Measurements from ENCODE around the gene LTB.
"Not testable (repeated sequence)": the region's sequence is repeated elsewhere in the genome, so short reads cannot be mapped to it uniquely, and the experiment has no call there.

The LTB gene

GRCh38 chr6:31574106-31575061 lies 7.8 kb downstream of the LTB start:
- DNase-seq: no peak

DNA sequence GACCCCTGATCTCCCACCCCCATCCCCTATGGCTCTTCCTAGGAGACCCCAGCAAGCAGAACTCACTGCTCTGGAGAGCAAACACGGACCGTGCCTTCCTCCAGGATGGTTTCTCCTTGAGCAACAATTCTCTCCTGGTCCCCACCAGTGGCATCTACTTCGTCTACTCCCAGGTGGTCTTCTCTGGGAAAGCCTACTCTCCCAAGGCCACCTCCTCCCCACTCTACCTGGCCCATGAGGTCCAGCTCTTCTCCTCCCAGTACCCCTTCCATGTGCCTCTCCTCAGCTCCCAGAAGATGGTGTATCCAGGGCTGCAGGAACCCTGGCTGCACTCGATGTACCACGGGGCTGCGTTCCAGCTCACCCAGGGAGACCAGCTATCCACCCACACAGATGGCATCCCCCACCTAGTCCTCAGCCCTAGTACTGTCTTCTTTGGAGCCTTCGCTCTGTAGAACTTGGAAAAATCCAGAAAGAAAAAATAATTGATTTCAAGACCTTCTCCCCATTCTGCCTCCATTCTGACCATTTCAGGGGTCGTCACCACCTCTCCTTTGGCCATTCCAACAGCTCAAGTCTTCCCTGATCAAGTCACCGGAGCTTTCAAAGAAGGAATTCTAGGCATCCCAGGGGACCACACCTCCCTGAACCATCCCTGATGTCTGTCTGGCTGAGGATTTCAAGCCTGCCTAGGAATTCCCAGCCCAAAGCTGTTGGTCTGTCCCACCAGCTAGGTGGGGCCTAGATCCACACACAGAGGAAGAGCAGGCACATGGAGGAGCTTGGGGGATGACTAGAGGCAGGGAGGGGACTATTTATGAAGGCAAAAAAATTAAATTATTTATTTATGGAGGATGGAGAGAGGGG lies 8.8 kb downstream of the LTB start:
- DNase-seq: no peak

DNA sequence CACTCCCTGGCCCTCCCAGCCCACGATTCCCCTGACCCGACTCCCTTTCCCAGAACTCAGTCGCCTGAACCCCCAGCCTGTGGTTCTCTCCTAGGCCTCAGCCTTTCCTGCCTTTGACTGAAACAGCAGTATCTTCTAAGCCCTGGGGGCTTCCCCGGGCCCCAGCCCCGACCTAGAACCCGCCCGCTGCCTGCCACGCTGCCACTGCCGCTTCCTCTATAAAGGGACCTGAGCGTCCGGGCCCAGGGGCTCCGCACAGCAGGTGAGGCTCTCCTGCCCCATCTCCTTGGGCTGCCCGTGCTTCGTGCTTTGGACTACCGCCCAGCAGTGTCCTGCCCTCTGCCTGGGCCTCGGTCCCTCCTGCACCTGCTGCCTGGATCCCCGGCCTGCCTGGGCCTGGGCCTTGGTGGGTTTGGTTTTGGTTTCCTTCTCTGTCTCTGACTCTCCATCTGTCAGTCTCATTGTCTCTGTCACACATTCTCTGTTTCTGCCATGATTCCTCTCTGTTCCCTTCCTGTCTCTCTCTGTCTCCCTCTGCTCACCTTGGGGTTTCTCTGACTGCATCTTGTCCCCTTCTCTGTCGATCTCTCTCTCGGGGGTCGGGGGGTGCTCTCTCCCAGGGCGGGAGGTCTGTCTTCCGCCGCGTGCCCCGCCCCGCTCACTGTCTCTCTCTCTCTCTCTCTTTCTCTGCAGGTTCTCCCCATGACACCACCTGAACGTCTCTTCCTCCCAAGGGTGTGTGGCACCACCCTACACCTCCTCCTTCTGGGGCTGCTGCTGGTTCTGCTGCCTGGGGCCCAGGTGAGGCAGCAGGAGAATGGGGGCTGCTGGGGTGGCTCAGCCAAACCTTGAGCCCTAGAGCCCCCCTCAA lies 9.9 kb downstream of the LTB start, which contains the start of gene LTA:
LTA (plus strand) TSS at position 249 of the 871 bp plus-strand sequence; CDS start at position 703, 454 bp downstream.
- no peak for DNase-seq

DNA sequence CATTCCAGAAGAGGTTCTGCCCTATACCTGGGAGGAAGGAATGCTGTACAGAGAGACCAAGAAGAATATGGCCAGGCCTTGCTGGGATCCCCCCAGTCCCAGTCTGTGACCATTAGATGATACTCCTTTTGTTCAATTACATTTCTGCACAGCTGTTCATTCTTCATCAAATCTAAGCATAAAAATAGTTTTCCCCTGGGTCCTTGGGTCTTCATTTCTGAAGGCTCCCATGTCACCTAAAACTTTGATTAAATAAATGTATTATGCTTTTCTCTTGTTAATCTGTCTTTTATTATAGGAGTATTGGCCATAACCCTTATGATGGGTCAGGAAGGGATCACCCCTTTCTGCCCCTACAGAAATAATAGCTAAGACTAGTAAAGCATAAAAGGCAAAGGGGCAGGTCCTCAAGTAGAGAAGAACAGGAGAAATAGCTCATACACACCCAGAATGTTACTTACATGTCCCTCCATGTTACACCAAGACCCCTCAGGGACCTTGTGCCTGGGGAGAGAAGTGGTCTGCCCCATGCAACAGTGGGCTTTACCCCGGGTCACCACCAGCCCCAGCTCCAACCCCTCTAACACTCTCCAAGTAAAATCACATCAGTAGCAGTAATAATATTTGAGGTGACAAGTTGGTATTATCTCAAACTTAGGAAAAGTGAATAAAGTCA lies 12.2 kb downstream of the LTB start:
- DNase-seq: no peak

GRCh38 chr6:31568537-31568961 lies 13.7 kb downstream of the LTB start:
- DNase-seq: no peak

GRCh38 chr6:31567531-31568370 lies 14.5 kb downstream of the LTB start:
- DNase-seq: no peak

DNA sequence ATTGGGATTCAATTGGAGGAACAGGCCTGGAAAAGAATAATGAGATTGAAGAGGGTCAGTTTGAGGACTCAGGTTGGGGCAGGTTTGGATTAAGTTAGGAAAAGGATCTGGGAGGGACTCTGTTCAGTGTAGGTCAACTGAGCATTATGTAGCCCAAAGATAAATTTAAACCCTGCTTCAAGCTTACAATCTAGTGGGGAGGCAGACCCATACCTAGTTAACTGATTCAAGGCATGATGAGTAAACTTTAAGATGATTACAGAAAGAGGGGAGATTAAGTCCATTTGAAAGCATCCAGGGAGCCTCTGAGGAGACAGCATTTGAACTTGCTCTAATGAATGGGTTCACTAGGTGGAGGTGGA lies 21.5 kb downstream of the LTB start:
- no peak for DNase-seq

GRCh38 chr6:31559958-31560696 lies 22.1 kb downstream of the LTB start:
- no peak for DNase-seq

DNA sequence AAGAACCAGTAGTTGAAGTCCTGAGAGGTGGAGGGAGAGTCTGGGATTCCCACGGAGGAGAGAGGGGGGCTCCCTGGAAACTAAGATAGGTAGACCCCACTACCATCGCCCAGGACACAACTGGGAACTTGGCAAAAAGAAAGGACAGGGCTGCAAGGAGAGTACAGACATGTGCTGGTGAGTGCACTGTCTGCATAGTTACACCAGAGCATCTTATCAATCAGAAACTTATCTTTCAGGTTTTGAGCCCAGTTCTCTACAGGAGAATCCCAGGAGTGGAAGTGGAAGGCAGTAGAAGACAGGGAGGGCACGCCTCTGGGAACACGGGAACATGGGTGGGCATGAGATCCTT lies 22.6 kb downstream of the LTB start:
- DNase-seq: no peak

GRCh38 chr6:31558631-31559500 lies 23.4 kb downstream of the LTB start:
- DNase-seq: no peak

DNA sequence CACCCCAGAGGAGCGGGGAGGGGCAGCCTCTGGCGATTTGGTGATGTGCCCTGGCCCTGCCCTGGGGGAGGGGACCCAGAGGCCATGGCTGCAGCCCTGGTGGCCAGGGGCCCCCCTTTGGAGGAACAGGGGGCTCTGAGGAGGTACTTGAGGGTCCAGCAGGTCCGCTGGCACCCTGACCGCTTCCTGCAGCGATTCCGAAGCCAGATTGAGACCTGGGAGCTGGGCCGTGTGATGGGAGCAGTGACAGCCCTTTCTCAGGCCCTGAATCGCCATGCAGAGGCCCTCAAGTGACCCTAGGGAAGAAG lies 24.0 kb downstream of the LTB start:
- no peak for DNase-seq

DNA sequence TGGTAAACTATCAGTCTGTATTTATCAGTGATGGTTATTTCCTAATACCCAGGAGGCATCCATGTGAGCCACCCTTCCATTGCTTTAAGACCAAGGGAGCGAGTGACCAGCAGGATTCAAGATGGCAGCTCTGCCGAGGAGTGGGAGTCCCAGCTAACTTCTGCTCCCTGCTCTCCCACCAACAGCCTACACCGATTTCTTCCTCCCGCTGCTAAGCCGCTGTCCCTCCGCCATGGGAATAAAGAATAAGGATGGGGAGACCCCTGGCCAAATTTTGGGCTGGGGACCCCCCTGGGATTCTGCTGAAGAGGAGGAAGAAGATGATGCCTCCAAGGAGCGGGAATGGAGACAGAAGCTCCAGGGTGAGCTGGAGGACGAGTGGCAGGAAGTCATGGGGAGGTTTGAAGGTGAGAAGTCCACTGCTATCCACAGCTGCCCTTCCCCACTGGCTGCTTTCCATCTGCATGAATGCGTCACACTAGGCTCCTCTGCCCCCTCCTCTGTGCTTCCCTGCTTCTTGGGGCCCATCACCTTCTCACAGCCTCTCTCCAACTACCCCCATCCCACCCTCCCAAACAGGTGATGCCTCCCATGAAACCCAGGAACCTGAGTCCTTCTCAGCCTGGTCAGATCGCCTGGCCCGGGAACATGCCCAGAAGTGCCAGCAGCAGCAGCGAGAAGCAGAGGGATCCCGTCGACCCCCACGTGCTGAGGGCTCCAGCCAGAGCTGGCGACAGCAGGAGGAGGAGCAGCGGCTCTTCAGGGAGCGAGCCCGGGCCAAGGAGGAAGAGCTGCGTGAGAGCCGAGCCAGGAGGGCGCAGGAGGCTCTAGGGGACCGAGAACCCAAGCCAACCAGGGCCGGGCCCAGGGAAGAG lies 24.5 kb downstream of the LTB start:
- no peak for DNase-seq

GRCh38 chr6:31556307-31556706 lies 25.9 kb downstream of the LTB start:
- no peak for DNase-seq

GRCh38 chr6:31551371-31551770 lies 30.9 kb downstream of the LTB start:
- not testable (repeated sequence) for DNase-seq

DNA sequence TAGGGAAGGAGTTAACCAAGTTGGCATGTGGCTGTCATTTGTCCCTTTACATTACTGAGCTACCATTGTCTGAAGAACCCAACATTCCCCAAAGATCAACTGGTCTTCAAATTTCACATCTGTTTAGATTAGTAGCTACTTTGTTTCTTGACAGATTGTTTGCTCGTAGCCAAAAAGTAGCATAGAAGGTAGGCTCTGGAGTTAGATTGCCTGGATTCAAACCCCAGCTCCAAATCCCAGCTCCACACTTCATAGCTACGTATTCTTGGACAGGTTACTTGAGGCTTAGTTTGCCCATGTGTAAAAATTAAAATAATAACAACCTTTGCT lies 33.7 kb downstream of the LTB start:
- DNase-seq: no peak

- DNase-seq: no peak
Observed at GRCh38 chr6:31547727-31548543, 34.3 kb downstream of the LTB start.

DNA sequence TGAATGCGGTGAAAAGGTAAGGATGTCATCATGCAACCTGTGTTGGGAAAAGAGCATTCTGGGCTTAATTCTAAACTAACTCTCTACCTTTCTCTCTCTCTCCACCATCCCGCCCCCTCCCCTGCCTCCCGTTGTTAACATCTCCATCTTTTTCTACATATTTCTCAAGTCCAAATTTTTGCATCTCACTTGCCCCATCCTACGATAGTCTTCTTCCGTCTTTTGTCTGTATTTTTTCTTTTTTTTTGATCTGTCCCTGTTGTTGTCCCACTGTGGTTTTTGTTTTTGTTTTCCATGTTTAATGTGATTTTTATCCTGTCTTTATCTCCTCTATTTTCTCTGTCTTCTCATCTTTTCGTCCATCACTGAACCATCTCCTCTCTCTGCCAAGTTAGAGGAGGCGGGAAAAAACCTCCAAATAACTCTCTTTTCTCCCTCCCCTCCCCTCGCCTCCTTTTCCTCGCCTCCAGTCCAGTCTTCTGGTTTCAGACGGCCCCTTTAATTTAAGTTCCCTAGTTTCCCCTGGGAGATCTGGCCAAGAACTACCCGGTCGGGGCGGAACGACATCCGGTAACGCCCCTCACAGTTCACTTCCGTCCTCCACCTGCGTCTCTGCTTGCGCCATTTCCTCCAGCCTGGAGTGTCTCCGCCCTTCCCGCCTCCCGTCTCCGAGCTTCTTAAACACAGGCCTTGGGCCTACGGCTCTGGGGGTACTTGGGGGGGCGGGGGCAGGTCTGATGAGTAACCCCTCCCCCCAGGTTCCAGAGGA lies 35.1 kb downstream of the LTB start, which contains the start of gene NFKBIL1:
NFKBIL1 (plus strand) TSS at position 651 of the 769 bp plus-strand sequence; CDS start at position 738, 87 bp downstream.
- peak; percentile 95 to 97 for DNase-seq
